ENCODE results near the gene ATAD2B.

DNA sequence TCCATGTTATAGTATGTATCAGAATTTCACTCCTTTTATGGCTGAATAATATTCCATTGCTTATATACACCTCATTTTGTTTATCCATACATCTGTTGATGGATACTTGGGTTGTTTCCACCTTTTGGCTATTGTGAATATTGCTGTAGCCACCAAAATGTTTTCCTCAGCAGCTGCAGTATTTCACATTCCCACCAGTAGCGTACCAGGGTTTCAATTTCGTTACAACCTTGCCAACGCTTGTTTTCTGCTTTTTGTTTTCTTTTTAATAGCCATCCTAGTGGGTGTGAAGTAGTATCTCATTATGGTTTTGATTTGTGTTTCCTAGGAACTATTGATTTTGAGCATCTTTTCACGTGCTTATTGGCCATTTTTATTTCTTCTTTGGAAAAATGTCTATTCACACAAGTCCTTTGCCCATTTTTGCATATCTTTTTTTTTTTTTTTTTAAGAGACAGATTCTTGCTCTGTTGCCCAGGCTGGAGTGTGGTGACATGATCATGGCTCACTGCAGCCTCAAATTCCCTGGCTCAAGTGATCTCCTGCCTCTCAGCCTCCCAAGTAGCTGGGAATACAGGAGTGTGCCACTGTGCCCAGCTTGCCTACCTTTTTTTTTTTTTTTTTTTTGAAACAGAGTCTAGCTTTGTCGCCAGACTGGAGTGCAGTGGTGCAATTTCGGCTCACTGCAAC lies 27.5 kb upstream of the ATAD2B start:
- TF ChIP-seq POLR2A (IDR thresholded peaks at IDR 0.05): no peak
- TF ChIP-seq, protein P1, sequence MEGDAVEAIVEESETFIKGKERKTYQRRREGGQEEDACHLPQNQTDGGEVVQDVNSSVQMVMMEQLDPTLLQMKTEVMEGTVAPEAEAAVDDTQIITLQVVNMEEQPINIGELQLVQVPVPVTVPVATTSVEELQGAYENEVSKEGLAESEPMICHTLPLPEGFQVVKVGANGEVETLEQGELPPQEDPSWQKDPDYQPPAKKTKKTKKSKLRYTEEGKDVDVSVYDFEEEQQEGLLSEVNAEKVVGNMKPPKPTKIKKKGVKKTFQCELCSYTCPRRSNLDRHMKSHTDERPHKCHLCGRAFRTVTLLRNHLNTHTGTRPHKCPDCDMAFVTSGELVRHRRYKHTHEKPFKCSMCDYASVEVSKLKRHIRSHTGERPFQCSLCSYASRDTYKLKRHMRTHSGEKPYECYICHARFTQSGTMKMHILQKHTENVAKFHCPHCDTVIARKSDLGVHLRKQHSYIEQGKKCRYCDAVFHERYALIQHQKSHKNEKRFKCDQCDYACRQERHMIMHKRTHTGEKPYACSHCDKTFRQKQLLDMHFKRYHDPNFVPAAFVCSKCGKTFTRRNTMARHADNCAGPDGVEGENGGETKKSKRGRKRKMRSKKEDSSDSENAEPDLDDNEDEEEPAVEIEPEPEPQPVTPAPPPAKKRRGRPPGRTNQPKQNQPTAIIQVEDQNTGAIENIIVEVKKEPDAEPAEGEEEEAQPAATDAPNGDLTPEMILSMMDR (IDR thresholded peaks at IDR 0.05): no peak
